DND-41 (cell line): ENCODE data around the gene MARCHF2.

Source experiments
- EZH2 ChIP-seq: IDR thresholded peaks from 3 replicates; pipeline ENCODE4 v1.6.1; 2012; ENCODE audit warnings: borderline replicate concordance, low read depth, mild to moderate bottlenecking, moderate library complexity, low read length, inconsistent platforms; ENCODE audit not compliant: severe bottlenecking
- TF ChIP-seq, protein P1 (sequence below): IDR thresholded peaks from 2 replicates; pipeline ENCODE4 v1.5.1; 2012; ENCODE audit warnings: borderline replicate concordance, low read length, moderate library complexity, mild to moderate bottlenecking; ENCODE audit not compliant: poor library complexity, severe bottlenecking; ENCODE audit errors: extremely low read depth

DNA sequence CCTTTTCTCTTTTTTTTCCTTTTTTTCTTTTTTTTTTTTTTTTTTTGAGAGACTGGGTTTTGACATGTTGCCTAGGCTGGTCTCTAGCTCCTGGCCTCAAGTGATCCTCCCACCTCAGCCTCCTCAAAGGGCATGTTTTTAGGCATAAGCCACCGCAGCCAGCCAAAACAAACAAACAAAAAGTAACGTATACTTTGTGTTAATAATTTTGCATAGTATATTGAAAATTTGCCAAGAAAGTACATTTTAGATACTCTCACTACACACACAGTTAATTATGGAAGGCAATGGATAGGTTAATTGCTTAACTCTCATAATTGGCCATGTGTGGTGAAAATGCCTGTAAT is 24.5 kb upstream of the MARCHF2 start:
- TF ChIP-seq, protein P1, sequence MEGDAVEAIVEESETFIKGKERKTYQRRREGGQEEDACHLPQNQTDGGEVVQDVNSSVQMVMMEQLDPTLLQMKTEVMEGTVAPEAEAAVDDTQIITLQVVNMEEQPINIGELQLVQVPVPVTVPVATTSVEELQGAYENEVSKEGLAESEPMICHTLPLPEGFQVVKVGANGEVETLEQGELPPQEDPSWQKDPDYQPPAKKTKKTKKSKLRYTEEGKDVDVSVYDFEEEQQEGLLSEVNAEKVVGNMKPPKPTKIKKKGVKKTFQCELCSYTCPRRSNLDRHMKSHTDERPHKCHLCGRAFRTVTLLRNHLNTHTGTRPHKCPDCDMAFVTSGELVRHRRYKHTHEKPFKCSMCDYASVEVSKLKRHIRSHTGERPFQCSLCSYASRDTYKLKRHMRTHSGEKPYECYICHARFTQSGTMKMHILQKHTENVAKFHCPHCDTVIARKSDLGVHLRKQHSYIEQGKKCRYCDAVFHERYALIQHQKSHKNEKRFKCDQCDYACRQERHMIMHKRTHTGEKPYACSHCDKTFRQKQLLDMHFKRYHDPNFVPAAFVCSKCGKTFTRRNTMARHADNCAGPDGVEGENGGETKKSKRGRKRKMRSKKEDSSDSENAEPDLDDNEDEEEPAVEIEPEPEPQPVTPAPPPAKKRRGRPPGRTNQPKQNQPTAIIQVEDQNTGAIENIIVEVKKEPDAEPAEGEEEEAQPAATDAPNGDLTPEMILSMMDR = no peak
- no peak for TF ChIP-seq EZH2
